ENCODE data around the gene MAZ. TPM values are rescaled to one million over a fixed set of nuclear protein-coding genes. Genes with fewer than 3 reads are reported as not detected.

The MAZ gene
- total RNA-seq, 1 experiment from 2014 or later = 256 TPM

- H3K9me2 ChIP-seq (ENCODE audit: insufficient read depth) = no peaks in the 10 kb centered on the region
- intact Hi-C loops (cut with micrococcal nuclease) = no loop called here
- DNase-seq (ENCODE audit: low read depth, low spot score) = no peak
- peaks cover 18 to 20% of the 10 kb centered on the region in 2 experiments for H3K4me1 ChIP-seq (ENCODE audit: control insufficient read depth in 1 of 2, insufficient read depth in 2 of 2, low read length in 2 of 2)
- ChIA-PET POLR2A (no interaction called here), CTCF (interaction anchor here (0.9 kb wide), 1 partner anchor 24 kb away, joined by 3 read pairs; the partner anchor contains the start of gene KIF22), RAD21 (ENCODE audit: low non-redundant PET in 1 of 2, low total read pairs in 2 of 2, uncharacterized antibody in 2 of 2, unreplicated experiment in 2 of 2) (no interaction called here)
- H2AFZ ChIP-seq (ENCODE audit: low read depth, low read length, poor library complexity, severe bottlenecking) = no peak overlapping the region
- H3K79me2 ChIP-seq (ENCODE audit: insufficient read depth, low read length) = no peaks in the 10 kb centered on the region
- no peaks in the 10 kb centered on the region for H3K9me3 ChIP-seq (ENCODE audit: control insufficient read depth in 1 of 2, insufficient read depth in 1 of 2, low read depth in 1 of 2, low read length in 2 of 2)
- BruUV-seq (replicated peaks) = no TSS peak
- ATAC-seq = no peak
- H4K20me1 ChIP-seq (ENCODE audit: insufficient read depth) = no peaks in the 10 kb centered on the region
- H3K36me3 ChIP-seq (ENCODE audit: control insufficient read depth in 1 of 2, insufficient read depth in 2 of 2, low read length in 2 of 2) = no peaks in the 10 kb centered on the region
- TF ChIP-seq YY1 (IDR thresholded peaks at IDR 0.05; ENCODE audit: extremely low read depth, insufficient replicate concordance, low read depth, low read length) (no peak), EZH2phosphoT487 (IDR thresholded peaks at IDR 0.05; ENCODE audit: borderline replicate concordance) (no peak), CEBPB (IDR thresholded peaks at IDR 0.05; ENCODE audit: low read depth) (no peak), POLR2AphosphoS5 (IDR thresholded peaks at IDR 0.05; ENCODE audit: low read depth, low read length) (no peak), CBX3 (IDR thresholded peaks at IDR 0.05; ENCODE audit: low read depth) (no peak), ZBTB33 (IDR thresholded peaks at IDR 0.05; ENCODE audit: extremely low read depth, insufficient replicate concordance, low read length) (no peak), ZNF274 (IDR thresholded peaks at IDR 0.05; ENCODE audit: low read depth, low read length) (no peak), ELF1 (IDR thresholded peaks at IDR 0.05; ENCODE audit: borderline replicate concordance, low read depth) (no peak), SP1 (IDR thresholded peaks at IDR 0.05; ENCODE audit: low read depth) (no peak), POLR2A (IDR thresholded peaks at IDR 0.05; ENCODE audit: borderline replicate concordance, extremely low read depth, insufficient read depth, insufficient read length) (no peak)
- no peak overlapping the region for H3K4me3 ChIP-seq (replicated peaks in 1 of 2; ENCODE audit: low read depth in 1 of 2, low read length in 2 of 2)
- H3K4me2 ChIP-seq (ENCODE audit: low read length) = no peak overlapping the region
- no peaks in the 10 kb centered on the region for H3K27me3 ChIP-seq (ENCODE audit: insufficient read depth, low read length)
- no peak overlapping the region for H3K9ac ChIP-seq (ENCODE audit: low read length)
- no peak overlapping the region for H3K27ac ChIP-seq (ENCODE audit: low read depth, low read length)
Measured at GRCh38 chr16:29766571-29766970, 39.8 kb upstream of the MAZ start.
